ACC112 (cell line): Measurements from ENCODE around the gene MARK1.

Experiments used
- H2AFZ ChIP-seq: fragments of 200-600 bp; sonication (generic); one replicate; pipeline ENCODE4 v1.6.0; 2017; ENCODE audit warnings: antibody characterized with exemption, low read length; ENCODE audit not compliant: unreplicated experiment
- H3K27ac ChIP-seq: fragments of 200-600 bp; sonication (generic); 2 replicates; pipeline ENCODE4 v1.5.1; 2014; ENCODE audit warnings: low read depth, mild to moderate bottlenecking, antibody characterized with exemption, low read length, moderate library complexity
- H3K27me3 ChIP-seq: fragments of 200-600 bp; sonication (generic); 2 replicates; pipeline ENCODE4 v1.6.1; 2014; ENCODE audit warnings: mild to moderate bottlenecking, antibody characterized with exemption, low read length, moderate library complexity, mixed read lengths; ENCODE audit not compliant: insufficient read depth
- H3K36me3 ChIP-seq: fragments of 200-600 bp; sonication (generic); 2 replicates; pipeline ENCODE4 v1.6.1; 2016; ENCODE audit warnings: mild to moderate bottlenecking, antibody characterized with exemption, low read length, moderate library complexity, mixed read lengths; ENCODE audit not compliant: insufficient read depth
- H3K4me1 ChIP-seq: fragments of 200-600 bp; sonication (generic); one replicate; pipeline ENCODE4 v1.6.1; 2016; ENCODE audit warnings: low read length, mixed read lengths; ENCODE audit not compliant: insufficient read depth, unreplicated experiment, control insufficient read depth
- H3K4me3 ChIP-seq: fragments of 200-600 bp; sonication (generic); 2 replicates; pipeline ENCODE4 v1.5.1; 2014; ENCODE audit warnings: mild to moderate bottlenecking, low read depth, low read length
- H3K79me2 ChIP-seq: fragments of 200-600 bp; sonication (generic); one replicate; pipeline ENCODE4 v1.6.0; 2016; ENCODE audit warnings: low read length; ENCODE audit not compliant: control insufficient read depth, unreplicated experiment, insufficient read depth

Gene MARK1

GRCh38 chr1:220699044-220699443 is 171.1 kb downstream of the MARK1 start:
- Histone ChIP-seq H3K27me3 (peaks cover 4% of the 10 kb centered on the region; the same call in 1 of the 2 replicates), H2AFZ (no peak overlapping the region), H3K79me2 (no peaks in the 10 kb centered on the region), H3K36me3 (no peaks in the 10 kb centered on the region), H3K4me1 (no peaks in the 10 kb centered on the region), H3K27ac (no peak overlapping the region), H3K4me3 (no peak overlapping the region)

GRCh38 chr1:220700556-220701179 is 172.7 kb downstream of the MARK1 start:
- H3K79me2 ChIP-seq: no peaks in the 10 kb centered on the region
- peaks cover 4% of the 10 kb centered on the region; the same call in 1 of the 2 replicates for H3K27me3 ChIP-seq
- H3K36me3 ChIP-seq: no peaks in the 10 kb centered on the region
- no peak overlapping the region for H3K27ac ChIP-seq
- no peak overlapping the region for H2AFZ ChIP-seq
- H3K4me1 ChIP-seq: no peaks in the 10 kb centered on the region
- H3K4me3 ChIP-seq: no peak overlapping the region

GRCh38 chr1:220701974-220702373 is 174.0 kb downstream of the MARK1 start:
- peaks cover 8% of the 10 kb centered on the region; the same call in 1 of the 2 replicates for H3K27me3 ChIP-seq
- no peak overlapping the region for H2AFZ ChIP-seq
- no peak overlapping the region for H3K27ac ChIP-seq
- H3K4me1 ChIP-seq: no peaks in the 10 kb centered on the region
- H3K4me3 ChIP-seq: no peak overlapping the region
- no peaks in the 10 kb centered on the region for H3K36me3 ChIP-seq
- no peaks in the 10 kb centered on the region for H3K79me2 ChIP-seq

GRCh38 chr1:220702733-220703270 is 174.9 kb downstream of the MARK1 start:
- H3K4me3 ChIP-seq: no peak overlapping the region
- H2AFZ ChIP-seq: no peak overlapping the region
- no peak overlapping the region for H3K27ac ChIP-seq
- H3K36me3 ChIP-seq: no peaks in the 10 kb centered on the region
- H3K27me3 ChIP-seq: peaks cover 8% of the 10 kb centered on the region; the same call in 1 of the 2 replicates
- H3K79me2 ChIP-seq: no peaks in the 10 kb centered on the region
- H3K4me1 ChIP-seq: no peaks in the 10 kb centered on the region

- H3K4me1 ChIP-seq: no peaks in the 10 kb centered on the region
- H3K27me3 ChIP-seq: peaks cover 8% of the 10 kb centered on the region; the same call in 1 of the 2 replicates
- no peak overlapping the region for H3K27ac ChIP-seq
- no peak overlapping the region for H3K4me3 ChIP-seq
- no peaks in the 10 kb centered on the region for H3K36me3 ChIP-seq
- H2AFZ ChIP-seq: no peak overlapping the region
- H3K79me2 ChIP-seq: no peaks in the 10 kb centered on the region
Observed at GRCh38 chr1:220703305-220703704, 175.4 kb downstream of the MARK1 start.

- no peak overlapping the region for H3K4me3 ChIP-seq
- peaks cover 8% of the 10 kb centered on the region; the same call in 1 of the 2 replicates for H3K27me3 ChIP-seq
- H3K27ac ChIP-seq: no peak overlapping the region
- H3K4me1 ChIP-seq: no peaks in the 10 kb centered on the region
- no peaks in the 10 kb centered on the region for H3K36me3 ChIP-seq
- H2AFZ ChIP-seq: no peak overlapping the region
- H3K79me2 ChIP-seq: no peaks in the 10 kb centered on the region
Observed at GRCh38 chr1:220705782-220706181, 177.8 kb downstream of the MARK1 start.

GRCh38 chr1:220706480-220706879 is 178.5 kb downstream of the MARK1 start:
- Histone ChIP-seq H2AFZ (no peak overlapping the region), H3K27ac (no peak overlapping the region), H3K4me3 (no peak overlapping the region), H3K4me1 (no peaks in the 10 kb centered on the region), H3K27me3 (peaks cover 8% of the 10 kb centered on the region; the same call in 1 of the 2 replicates), H3K36me3 (no peaks in the 10 kb centered on the region), H3K79me2 (no peaks in the 10 kb centered on the region)

GRCh38 chr1:220707160-220707559 is 179.2 kb downstream of the MARK1 start:
- H3K27ac ChIP-seq: no peak overlapping the region
- H3K4me3 ChIP-seq: no peak overlapping the region
- H3K36me3 ChIP-seq: no peaks in the 10 kb centered on the region
- 0 out of 2 replicates have a peak, but pooled peaks cover 3% of the 10 kb centered on the region for H3K27me3 ChIP-seq
- H3K79me2 ChIP-seq: no peaks in the 10 kb centered on the region
- H3K4me1 ChIP-seq: no peaks in the 10 kb centered on the region
- no peak overlapping the region for H2AFZ ChIP-seq

GRCh38 chr1:220708244-220708643 is 180.3 kb downstream of the MARK1 start:
- Histone ChIP-seq H2AFZ (no peak overlapping the region), H3K27ac (no peak overlapping the region), H3K4me3 (no peak overlapping the region), H3K79me2 (no peaks in the 10 kb centered on the region), H3K36me3 (no peaks in the 10 kb centered on the region), H3K27me3 (0 out of 2 replicates have a peak, but pooled peaks cover 3% of the 10 kb centered on the region), H3K4me1 (no peaks in the 10 kb centered on the region)

GRCh38 chr1:220708936-220709801 is 181.2 kb downstream of the MARK1 start:
- Histone ChIP-seq H3K79me2 (no peaks in the 10 kb centered on the region), H3K36me3 (no peaks in the 10 kb centered on the region), H2AFZ (no peak overlapping the region), H3K4me1 (no peaks in the 10 kb centered on the region), H3K4me3 (no peak overlapping the region), H3K27ac (no peak overlapping the region), H3K27me3 (0 out of 2 replicates have a peak, but pooled peaks cover 3% of the 10 kb centered on the region)
